Sigmoid colon (tissue), 4 donors: ENCODE results near the gene ME3.

ENCODE experiments used
- CTCF ChIP-seq, 4 experiments: fragments of 450-650 bp in 3 of 4; fragments of 200-600 bp in 1 of 4; IDR thresholded peaks; one replicate each; pipeline ENCODE4 v1.5.1; 2016 to 2019; ENCODE audit warnings: antibody characterized with exemption in 4 of 4, mild to moderate bottlenecking in 3 of 4, moderate library complexity in 2 of 4
- EP300 ChIP-seq, 4 donors: sonication (generic); formaldehyde crosslinking; IDR thresholded peaks; one replicate each; pipeline ENCODE4 v1.6.1; 2017; ENCODE audit warnings: antibody characterized with exemption in 4 of 4
- POLR2A ChIP-seq, 2 donors: fragments of 450-650 bp; IDR thresholded peaks; one replicate each; pipeline ENCODE4 v1.6.1; 2016; ENCODE audit warnings: antibody characterized with exemption in 2 of 2, mild to moderate bottlenecking in 2 of 2, moderate library complexity in 2 of 2
- POLR2AphosphoS5 ChIP-seq, 4 donors: sonication (generic); formaldehyde crosslinking; IDR thresholded peaks; one replicate each; pipeline ENCODE4 v1.6.1; 2017; ENCODE audit warnings: antibody characterized with exemption in 4 of 4

GRCh38 chr11:86548271-86548917 is 124.0 kb downstream of the ME3 start:
- TF ChIP-seq POLR2A (IDR thresholded peaks at IDR 0.05) (no peak), CTCF (IDR thresholded peaks at IDR 0.05) (no peak), POLR2AphosphoS5 (IDR thresholded peaks at IDR 0.05) (no peak), EP300 (IDR thresholded peaks at IDR 0.05) (no peak)
